Stimulated activated CD4-positive, alpha-beta T cell treated with anti-CD3 and anti-CD28 coated beads, Interleukin-4, amount 100 ng/mL, for 24 hours (primary cell): ENCODE results near the gene ZNF496.
"Not testable (repeated sequence)": the region's sequence is repeated elsewhere in the genome, so short reads cannot be mapped to it uniquely, and the experiment has no call there.

ENCODE experiments used
- DNase-seq: peaks from one replicate; pipeline ENCODE4 v3.0.0-alpha.2; 2020

The ZNF496 gene

GRCh38 chr1:247331525-247332214 lies at the start of gene ZNF496:
ZNF496 (minus strand) TSS chr1:247331867; CDS start chr1:247329578, 2,289 bp downstream.
- peak; percentile 57 for DNase-seq

GRCh38 chr1:247378334-247379073 lies 46.8 kb upstream of the ZNF496 start:
- DNase-seq, result no peak

- not testable (repeated sequence) for DNase-seq
These were observed 46.0 kb upstream of the ZNF496 start for GRCh38 chr1:247377656-247378055.

GRCh38 chr1:247376659-247377058 lies 45.0 kb upstream of the ZNF496 start:
- no peak for DNase-seq

- DNase-seq, result no peak
These were observed 44.1 kb upstream of the ZNF496 start for GRCh38 chr1:247375747-247376146.

- not testable (repeated sequence) for DNase-seq
These were observed 43.1 kb upstream of the ZNF496 start for GRCh38 chr1:247374651-247375334.

GRCh38 chr1:247373721-247374141 lies 42.1 kb upstream of the ZNF496 start:
- peak; percentile 54 for DNase-seq

- DNase-seq, result no peak
These were observed 40.2 kb upstream of the ZNF496 start for GRCh38 chr1:247371801-247372259.

- no peak for DNase-seq
These were observed 39.4 kb upstream of the ZNF496 start for GRCh38 chr1:247370786-247371732.

- no peak for DNase-seq
These were observed 37.0 kb upstream of the ZNF496 start for GRCh38 chr1:247368490-247369145.

GRCh38 chr1:247367786-247368422 lies 36.2 kb upstream of the ZNF496 start:
- DNase-seq, result no peak

GRCh38 chr1:247366926-247367645 lies 35.4 kb upstream of the ZNF496 start:
- DNase-seq, result no peak

GRCh38 chr1:247366345-247366744 lies 34.7 kb upstream of the ZNF496 start:
- DNase-seq, result not testable (repeated sequence)

- DNase-seq, result no peak
These were observed 33.4 kb upstream of the ZNF496 start for GRCh38 chr1:247365023-247365422.

GRCh38 chr1:247363000-247363399 lies 31.3 kb upstream of the ZNF496 start:
- not testable (repeated sequence) for DNase-seq

- DNase-seq, result no peak
These were observed 30.5 kb upstream of the ZNF496 start for GRCh38 chr1:247362153-247362552.

GRCh38 chr1:247360991-247361731 lies 29.5 kb upstream of the ZNF496 start:
- DNase-seq, result no peak

- DNase-seq, result no peak
These were observed 28.6 kb upstream of the ZNF496 start for GRCh38 chr1:247360116-247360898.

- DNase-seq, result no peak
These were observed 27.9 kb upstream of the ZNF496 start for GRCh38 chr1:247359559-247359958.
